ENCODE results near the gene DDX31. TPM values are rescaled to one million over a fixed set of nuclear protein-coding genes. Genes with fewer than 3 reads are reported as not detected.

The DDX31 gene
- total RNA-seq, 1 experiment from 2014 or later = 19.2 TPM

- peaks cover 48% of the 10 kb centered on the region for H3K36me3 ChIP-seq (ENCODE audit: low read depth)
- ChIA-PET POLR2A (ENCODE audit: unreplicated experiment) (no interaction called here), CTCF (no interaction called here)
- DNase-seq = no peak
- no peaks in the 10 kb centered on the region for H3K79me2 ChIP-seq (ENCODE audit: low read depth)
- H3K27ac ChIP-seq = no peak overlapping the region
- TF ChIP-seq CTCF (conservative IDR thresholded peaks at IDR 0.05) (no peak), EZH2 (IDR thresholded peaks at IDR 0.05; ENCODE audit: low read depth) (no peak)
- H4K20me1 ChIP-seq (ENCODE audit: insufficient read depth) = peaks cover 22% of the 10 kb centered on the region; the same call in 1 of the 2 replicates
- H3F3A ChIP-seq (ENCODE audit: insufficient read depth, low read depth) = peaks cover 5% of the 10 kb centered on the region; the same call in 1 of the 2 replicates
- H3K9me2 ChIP-seq (ENCODE audit: insufficient read depth) = no peaks in the 10 kb centered on the region
- intact Hi-C loops (cut with micrococcal nuclease; ENCODE audit: unreplicated experiment) = no loop called here
- H2AFZ ChIP-seq = no peak overlapping the region
- no TSS peak for BruUV-seq (replicated peaks)
- no peak overlapping the region for H3K4me2 ChIP-seq
- no peak overlapping the region for H3K4me3 ChIP-seq
- no peaks in the 10 kb centered on the region for H3K9me3 ChIP-seq (ENCODE audit: insufficient read depth, low read depth)
- H3K27me3 ChIP-seq (ENCODE audit: insufficient read depth, low read depth) = no peaks in the 10 kb centered on the region
- H3K4me1 ChIP-seq (replicated peaks; ENCODE audit: insufficient read depth) = 0 out of 2 replicates have a peak, but pooled peaks cover 5% of the 10 kb centered on the region
Observed at GRCh38 chr9:132647806-132648205, 22.0 kb downstream of the DDX31 start.

GRCh38 chr9:132647355-132647754 is 22.4 kb downstream of the DDX31 start:
- no peak overlapping the region for H3K4me2 ChIP-seq
- H3K79me2 ChIP-seq (ENCODE audit: low read depth) = no peaks in the 10 kb centered on the region
- ChIA-PET CTCF (no interaction called here), POLR2A (ENCODE audit: unreplicated experiment) (no interaction called here)
- no peak for DNase-seq
- no peaks in the 10 kb centered on the region for H3K9me2 ChIP-seq (ENCODE audit: insufficient read depth)
- TF ChIP-seq CTCF (conservative IDR thresholded peaks at IDR 0.05) (no peak), EZH2 (IDR thresholded peaks at IDR 0.05; ENCODE audit: low read depth) (no peak)
- peaks cover 5% of the 10 kb centered on the region; the same call in 1 of the 2 replicates for H3F3A ChIP-seq (ENCODE audit: insufficient read depth, low read depth)
- BruUV-seq (replicated peaks) = no TSS peak
- no peaks in the 10 kb centered on the region for H3K9me3 ChIP-seq (ENCODE audit: insufficient read depth, low read depth)
- H3K4me3 ChIP-seq = no peak overlapping the region
- intact Hi-C loops (cut with micrococcal nuclease; ENCODE audit: unreplicated experiment) = no loop called here
- H3K36me3 ChIP-seq (ENCODE audit: low read depth) = peaks cover 48% of the 10 kb centered on the region
- H3K27ac ChIP-seq = no peak overlapping the region
- no peak overlapping the region for H2AFZ ChIP-seq
- 0 out of 2 replicates have a peak, but pooled peaks cover 5% of the 10 kb centered on the region for H3K4me1 ChIP-seq (replicated peaks; ENCODE audit: insufficient read depth)
- no peaks in the 10 kb centered on the region for H3K27me3 ChIP-seq (ENCODE audit: insufficient read depth, low read depth)
- peaks cover 20% of the 10 kb centered on the region; the same call in 1 of the 2 replicates for H4K20me1 ChIP-seq (ENCODE audit: insufficient read depth)

- no peaks in the 10 kb centered on the region for H3K9me3 ChIP-seq (ENCODE audit: insufficient read depth, low read depth)
- H3K27me3 ChIP-seq (ENCODE audit: insufficient read depth, low read depth) = no peaks in the 10 kb centered on the region
- intact Hi-C loops (cut with micrococcal nuclease; ENCODE audit: unreplicated experiment) = no loop called here
- no peak overlapping the region for H2AFZ ChIP-seq
- no peaks in the 10 kb centered on the region for H3K79me2 ChIP-seq (ENCODE audit: low read depth)
- no TSS peak for BruUV-seq (replicated peaks)
- H4K20me1 ChIP-seq (ENCODE audit: insufficient read depth) = peaks cover 20% of the 10 kb centered on the region; the same call in 1 of the 2 replicates
- no peak overlapping the region for H3K4me2 ChIP-seq
- peaks cover 3% of the 10 kb centered on the region; the same call in 1 of the 2 replicates for H3F3A ChIP-seq (ENCODE audit: insufficient read depth, low read depth)
- H3K4me1 ChIP-seq (replicated peaks; ENCODE audit: insufficient read depth) = 0 out of 2 replicates have a peak, but pooled peaks cover 3% of the 10 kb centered on the region
- no peak overlapping the region for H3K4me3 ChIP-seq
- H3K27ac ChIP-seq = no peak overlapping the region
- CTCF ChIA-PET = no interaction called here
- H3K9me2 ChIP-seq (ENCODE audit: insufficient read depth) = no peaks in the 10 kb centered on the region
- TF ChIP-seq EZH2 (IDR thresholded peaks at IDR 0.05; ENCODE audit: low read depth) (no peak), CTCF (conservative IDR thresholded peaks at IDR 0.05) (no peak)
- no peak for DNase-seq
- peaks cover 48% of the 10 kb centered on the region for H3K36me3 ChIP-seq (ENCODE audit: low read depth)
- POLR2A ChIA-PET (ENCODE audit: unreplicated experiment) = no interaction called here
Observed at GRCh38 chr9:132646726-132647125, 23.1 kb downstream of the DDX31 start.

Measured in PC-9 (cell line).